ENCODE data around the gene AKT2. TPM values are rescaled to one million over a fixed set of nuclear protein-coding genes. Genes with fewer than 3 reads are reported as not detected.

The AKT2 gene
- total RNA-seq, 1 donor from 2014 or later, result 107 TPM

GRCh38 chr19:40237791-40238190 lies 47.4 kb downstream of the AKT2 start:
- no peaks in the 10 kb centered on the region for H3K9me3 ChIP-seq (replicated peaks)
- intact Hi-C loops (cut with micrococcal nuclease), result no loop called here
- DNase-seq, result no peak
- TF ChIP-seq CTCF (IDR thresholded peaks at IDR 0.05; ENCODE audit: borderline replicate concordance), result no peak
- H3K4me1 ChIP-seq, result peaks cover 18% of the 10 kb centered on the region
- H3K4me3 ChIP-seq, result no peak overlapping the region
- peaks cover 80% of the 10 kb centered on the region for H3K36me3 ChIP-seq
- H3K27ac ChIP-seq (replicated peaks), result no peak overlapping the region
- H3K27me3 ChIP-seq (ENCODE audit: low read depth), result no peaks in the 10 kb centered on the region

GRCh38 chr19:40236366-40236765 lies 48.8 kb downstream of the AKT2 start:
- peaks cover 80% of the 10 kb centered on the region for H3K36me3 ChIP-seq
- DNase-seq, result no peak
- no peak for TF ChIP-seq CTCF (IDR thresholded peaks at IDR 0.05; ENCODE audit: borderline replicate concordance)
- H3K4me3 ChIP-seq, result no peak overlapping the region
- H3K27ac ChIP-seq (replicated peaks), result no peak overlapping the region
- peaks cover 16% of the 10 kb centered on the region for H3K4me1 ChIP-seq
- H3K27me3 ChIP-seq (ENCODE audit: low read depth), result no peaks in the 10 kb centered on the region
- intact Hi-C loops (cut with micrococcal nuclease), result no loop called here
- no peaks in the 10 kb centered on the region for H3K9me3 ChIP-seq (replicated peaks)

- H3K9me3 ChIP-seq (replicated peaks), result no peaks in the 10 kb centered on the region
- DNase-seq, result no peak
- H3K4me3 ChIP-seq, result no peak overlapping the region
- H3K4me1 ChIP-seq, result peaks cover 16% of the 10 kb centered on the region
- H3K27me3 ChIP-seq (ENCODE audit: low read depth), result no peaks in the 10 kb centered on the region
- intact Hi-C loops (cut with micrococcal nuclease), result no loop called here
- no peak overlapping the region for H3K27ac ChIP-seq (replicated peaks)
- H3K36me3 ChIP-seq, result peaks cover 80% of the 10 kb centered on the region
- no peak for TF ChIP-seq CTCF (IDR thresholded peaks at IDR 0.05; ENCODE audit: borderline replicate concordance)
These were observed 49.2 kb downstream of the AKT2 start for GRCh38 chr19:40236026-40236355.

- TF ChIP-seq CTCF (IDR thresholded peaks at IDR 0.05; ENCODE audit: borderline replicate concordance), result no peak
- no peaks in the 10 kb centered on the region for H3K27me3 ChIP-seq (ENCODE audit: low read depth)
- DNase-seq, result no peak
- no peak overlapping the region for H3K4me3 ChIP-seq
- H3K9me3 ChIP-seq (replicated peaks), result no peaks in the 10 kb centered on the region
- H3K4me1 ChIP-seq, result peaks cover 18% of the 10 kb centered on the region
- peaks cover 74% of the 10 kb centered on the region for H3K36me3 ChIP-seq
- intact Hi-C loops (cut with micrococcal nuclease), result no loop called here
- no peak overlapping the region for H3K27ac ChIP-seq (replicated peaks)
These were observed 49.7 kb downstream of the AKT2 start for GRCh38 chr19:40235238-40236025.

- DNase-seq, result no peak
- Histone ChIP-seq H3K4me3 (no peak overlapping the region), H3K27ac (replicated peaks) (no peak overlapping the region), H3K36me3 (peaks cover 66% of the 10 kb centered on the region), H3K9me3 (replicated peaks) (no peaks in the 10 kb centered on the region), H3K4me1 (peaks cover 18% of the 10 kb centered on the region), H3K27me3 (ENCODE audit: low read depth) (no peaks in the 10 kb centered on the region)
- intact Hi-C loops (cut with micrococcal nuclease), result no loop called here
- TF ChIP-seq CTCF (IDR thresholded peaks at IDR 0.05; ENCODE audit: borderline replicate concordance), result no peak
These were observed 50.5 kb downstream of the AKT2 start for GRCh38 chr19:40234429-40235237.

Data from left ventricle myocardium inferior (tissue), 1 donor.